ENCODE data around the gene RNF152.
"Not testable (repeated sequence)": the region's sequence is repeated elsewhere in the genome, so short reads cannot be mapped to it uniquely, and the experiment has no call there.

The RNF152 gene

DNA sequence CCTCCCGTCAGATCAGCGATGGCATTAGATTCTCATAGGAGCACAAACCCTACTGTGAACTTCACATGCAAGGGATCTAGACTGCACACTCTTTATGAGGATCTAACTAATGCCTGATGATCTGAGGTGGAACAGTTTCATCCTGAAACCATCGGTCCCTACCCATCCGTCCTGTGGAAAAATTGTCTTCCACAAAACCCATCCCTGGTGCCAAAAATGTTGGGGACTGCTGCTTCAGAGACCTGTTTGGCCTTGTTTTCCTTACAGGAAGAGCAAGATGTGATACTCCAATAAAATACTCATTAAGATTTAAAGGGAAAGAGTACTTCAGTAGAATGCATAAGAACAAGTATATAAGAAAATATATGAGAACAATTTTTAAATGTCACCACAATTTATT lies 71.1 kb downstream of the RNF152 start:
- no peak for DNase-seq (ENCODE audit: low spot score)

- no peak for DNase-seq (ENCODE audit: low spot score)
Measured at GRCh38 chr18:61820882-61821281, 71.9 kb downstream of the RNF152 start.

- no peak for DNase-seq (ENCODE audit: low spot score)
Measured at GRCh38 chr18:61817086-61817485, 75.7 kb downstream of the RNF152 start.

DNA sequence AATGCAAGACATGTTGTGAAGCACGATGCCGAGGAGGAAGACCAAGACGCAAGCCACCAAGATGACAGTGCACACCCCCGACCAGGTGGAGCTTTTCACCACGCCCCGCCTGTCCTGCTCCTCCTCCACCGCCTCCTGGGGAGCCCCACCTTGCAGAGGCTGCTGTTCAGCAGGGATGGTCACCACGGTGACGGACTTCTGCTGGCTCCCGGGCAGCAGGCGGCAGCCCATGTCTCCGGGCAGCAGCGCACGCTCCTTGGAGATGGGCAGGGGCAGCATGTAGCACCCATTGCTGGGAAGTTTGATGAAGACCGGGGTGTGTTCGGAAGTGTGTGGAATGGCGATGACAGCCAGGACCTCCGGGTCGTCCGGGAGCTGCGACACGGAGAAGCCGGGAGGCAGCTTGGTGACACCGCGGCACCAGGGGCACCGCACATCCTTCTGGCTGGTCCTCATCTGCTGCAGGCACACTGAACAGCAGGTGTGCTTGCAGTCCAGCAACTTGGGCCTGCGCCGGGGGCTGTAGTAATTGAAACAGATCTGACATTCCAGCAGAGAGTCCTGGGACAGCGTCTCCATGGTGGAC lies 76.8 kb downstream of the RNF152 start:
- DNase-seq (ENCODE audit: low spot score) = no peak

GRCh38 chr18:61808286-61808685 lies 84.5 kb downstream of the RNF152 start:
- DNase-seq (ENCODE audit: low spot score) = no peak

GRCh38 chr18:61803393-61803792 lies 89.4 kb downstream of the RNF152 start:
- no peak for DNase-seq (ENCODE audit: low spot score)

DNA sequence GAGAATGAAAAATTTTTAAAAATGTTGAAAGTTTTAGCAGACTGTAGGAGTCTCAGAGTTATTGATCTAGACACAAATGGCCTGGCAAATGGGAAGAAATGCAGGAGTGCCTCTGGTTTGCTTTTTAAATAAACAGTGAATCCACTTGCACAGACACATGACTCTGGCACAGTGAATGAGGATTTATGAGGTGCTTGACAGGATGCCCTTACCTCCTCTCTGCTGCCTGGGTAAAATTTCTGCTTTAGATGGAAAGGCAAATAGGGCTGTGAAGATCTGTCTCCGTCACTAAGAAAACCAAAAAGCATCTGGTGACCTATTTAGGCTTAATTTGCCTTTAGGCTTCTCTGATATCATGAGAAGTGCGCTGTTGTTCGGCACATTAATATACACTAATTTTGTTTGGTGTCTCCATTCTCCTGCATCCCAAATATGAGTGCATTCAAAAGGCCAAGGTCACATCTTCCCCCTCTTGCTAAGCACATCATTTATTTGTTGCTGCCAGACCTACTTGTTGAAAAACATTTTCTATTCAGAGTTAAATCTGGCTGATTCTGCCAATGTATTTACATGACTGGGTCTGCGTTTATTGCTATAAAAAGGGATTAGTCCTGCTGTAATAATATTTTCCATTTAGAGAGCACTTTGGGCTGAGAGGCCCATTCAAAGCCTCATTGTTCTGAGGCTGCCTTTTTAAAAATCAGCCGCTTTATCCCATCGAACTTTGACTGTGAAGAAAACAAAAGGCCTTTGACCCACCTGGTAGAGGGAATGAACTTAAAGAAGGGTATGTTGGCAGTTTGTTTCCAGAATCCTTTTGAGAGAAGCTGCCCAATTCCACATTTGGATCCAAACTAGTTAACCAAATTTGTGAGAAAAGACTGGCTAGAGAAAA lies 94.9 kb downstream of the RNF152 start:
- no peak for DNase-seq (ENCODE audit: low spot score)

- no peak for DNase-seq (ENCODE audit: low spot score)
Measured at GRCh38 chr18:61791031-61791430, 101.8 kb downstream of the RNF152 start.

- not testable (repeated sequence) for DNase-seq (ENCODE audit: low spot score)
Measured at GRCh38 chr18:61787011-61787670, 105.7 kb downstream of the RNF152 start.

- DNase-seq (ENCODE audit: low spot score) = no peak
Measured at GRCh38 chr18:61785588-61785987, 107.2 kb downstream of the RNF152 start.

DNA sequence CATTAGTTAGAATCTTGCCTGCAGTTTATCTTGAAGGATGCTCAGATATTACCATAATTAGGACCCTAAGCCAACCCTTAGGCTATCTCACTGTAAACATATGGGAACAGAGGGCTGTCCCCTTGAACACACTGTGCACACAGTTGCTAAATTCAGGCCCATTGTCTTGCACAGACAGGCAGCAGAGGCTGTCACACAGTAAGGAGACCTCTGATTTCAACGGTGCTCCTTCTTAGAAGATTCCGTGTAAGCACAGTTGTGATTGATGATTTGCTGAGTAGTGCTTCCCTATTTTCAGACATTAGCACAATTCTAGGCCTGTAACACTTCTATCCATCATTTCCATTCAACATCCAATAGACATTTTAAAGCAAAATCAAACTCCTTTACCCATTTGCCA lies 108.0 kb downstream of the RNF152 start:
- DNase-seq (ENCODE audit: low spot score) = no peak

- DNase-seq (ENCODE audit: low spot score) = no peak
Measured at GRCh38 chr18:61782545-61782944, 110.3 kb downstream of the RNF152 start.

DNA sequence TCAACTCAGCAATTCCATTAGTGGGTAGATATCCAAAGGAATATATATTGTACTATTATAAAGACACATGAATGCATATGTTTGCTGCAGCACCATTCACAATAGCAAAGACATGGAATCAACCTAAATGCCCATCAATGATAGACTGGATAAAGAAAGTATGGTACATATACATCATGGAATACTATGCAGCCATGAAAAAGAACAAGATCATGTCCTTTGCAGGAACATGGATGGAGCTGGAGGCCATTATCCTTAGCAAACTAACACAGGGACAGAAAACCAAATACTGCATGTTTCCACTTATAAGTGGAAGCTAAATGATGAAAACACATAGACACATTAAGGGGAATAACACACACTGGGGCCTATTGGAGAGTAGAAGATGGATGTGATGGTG lies 116.6 kb downstream of the RNF152 start:
- not testable (repeated sequence) for DNase-seq (ENCODE audit: low spot score)

DNA sequence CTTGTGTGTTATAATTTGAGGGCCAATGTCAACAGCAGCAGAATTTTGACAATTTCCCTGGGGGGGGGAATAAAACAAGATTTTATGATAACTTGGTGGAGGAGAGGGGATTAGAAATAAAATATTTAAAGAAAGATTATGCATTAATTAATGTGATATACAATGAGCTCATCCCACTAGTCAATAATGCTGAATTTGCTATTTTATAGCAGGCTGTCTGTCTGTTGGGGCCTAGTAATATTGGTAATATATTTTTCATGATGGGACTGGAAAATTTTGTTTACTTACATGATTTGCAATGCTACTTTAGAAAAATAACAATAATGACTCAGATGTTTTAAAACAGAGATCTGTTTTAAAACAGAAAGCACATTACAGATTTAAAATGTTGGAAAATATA lies 118.0 kb downstream of the RNF152 start:
- no peak for DNase-seq (ENCODE audit: low spot score)

GRCh38 chr18:61772293-61772848 lies 120.4 kb downstream of the RNF152 start:
- DNase-seq (ENCODE audit: low spot score) = no peak

- no peak for DNase-seq (ENCODE audit: low spot score)
Measured at GRCh38 chr18:61771861-61772260, 120.9 kb downstream of the RNF152 start.

- DNase-seq (ENCODE audit: low spot score) = no peak
Measured at GRCh38 chr18:61770279-61770678, 122.5 kb downstream of the RNF152 start.

GRCh38 chr18:61766266-61766884 lies 126.4 kb downstream of the RNF152 start:
- DNase-seq (ENCODE audit: low spot score) = no peak

- DNase-seq (ENCODE audit: low spot score) = no peak
Measured at GRCh38 chr18:61765097-61765496, 127.7 kb downstream of the RNF152 start.

GRCh38 chr18:61764381-61764780 lies 128.4 kb downstream of the RNF152 start:
- no peak for DNase-seq (ENCODE audit: low spot score)

DNA sequence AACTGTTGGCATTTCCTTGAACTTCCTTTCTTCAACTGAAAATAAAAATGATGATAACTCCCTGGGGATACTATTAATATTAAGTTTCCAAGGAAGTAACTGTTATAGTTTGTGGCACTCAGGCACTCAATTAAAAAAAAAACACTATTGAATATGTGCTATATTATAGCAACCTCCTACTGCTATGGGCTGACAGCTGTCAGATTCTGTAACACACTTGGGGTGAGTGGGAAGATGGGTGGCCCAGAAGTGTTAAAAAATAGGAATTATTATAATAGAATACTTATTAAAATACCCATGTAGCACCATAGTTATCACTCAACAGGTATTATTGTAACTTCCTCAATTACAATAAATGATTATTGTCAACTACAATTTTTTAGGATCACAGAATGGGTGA lies 130.9 kb downstream of the RNF152 start:
- DNase-seq (ENCODE audit: low spot score) = no peak

Measured in ecto neural progenitor cell (in vitro differentiated cells).